Fibroblast of villous mesenchyme (primary cell): ENCODE results near the gene VSTM2L. TPM values are rescaled to one million over a fixed set of nuclear protein-coding genes. Genes with fewer than 3 reads are reported as not detected.

ENCODE experiments used
- DNase-seq: peaks from one replicate; pipeline ENCODE4 v3.0.0-alpha.2; 2010; ENCODE audit warnings: low read depth
- H3K4me3 ChIP-seq: 2 replicates; pipeline ENCODE4 v1.5.1; 2011; ENCODE audit warnings: low read depth, mild to moderate bottlenecking, low read length
- total RNA-seq: library from RNA; depleted of rRNA; stranded (reverse); fragments of >200 nt; gene quantifications from 2 replicates; pipeline ENCODE4 v1.2.3, GENCODE V29; 2012
- TF ChIP-seq, protein P1 (sequence below): IDR thresholded peaks from 2 replicates; pipeline ENCODE4 v1.5.1; 2012; ENCODE audit warnings: low read depth, mild to moderate bottlenecking, low read length; ENCODE audit not compliant: insufficient read depth

The VSTM2L gene
- total RNA-seq, 1 donor, result 1.3 TPM

- TF ChIP-seq, protein P1, sequence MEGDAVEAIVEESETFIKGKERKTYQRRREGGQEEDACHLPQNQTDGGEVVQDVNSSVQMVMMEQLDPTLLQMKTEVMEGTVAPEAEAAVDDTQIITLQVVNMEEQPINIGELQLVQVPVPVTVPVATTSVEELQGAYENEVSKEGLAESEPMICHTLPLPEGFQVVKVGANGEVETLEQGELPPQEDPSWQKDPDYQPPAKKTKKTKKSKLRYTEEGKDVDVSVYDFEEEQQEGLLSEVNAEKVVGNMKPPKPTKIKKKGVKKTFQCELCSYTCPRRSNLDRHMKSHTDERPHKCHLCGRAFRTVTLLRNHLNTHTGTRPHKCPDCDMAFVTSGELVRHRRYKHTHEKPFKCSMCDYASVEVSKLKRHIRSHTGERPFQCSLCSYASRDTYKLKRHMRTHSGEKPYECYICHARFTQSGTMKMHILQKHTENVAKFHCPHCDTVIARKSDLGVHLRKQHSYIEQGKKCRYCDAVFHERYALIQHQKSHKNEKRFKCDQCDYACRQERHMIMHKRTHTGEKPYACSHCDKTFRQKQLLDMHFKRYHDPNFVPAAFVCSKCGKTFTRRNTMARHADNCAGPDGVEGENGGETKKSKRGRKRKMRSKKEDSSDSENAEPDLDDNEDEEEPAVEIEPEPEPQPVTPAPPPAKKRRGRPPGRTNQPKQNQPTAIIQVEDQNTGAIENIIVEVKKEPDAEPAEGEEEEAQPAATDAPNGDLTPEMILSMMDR, result no peak
- DNase-seq, result no peak
- no peak overlapping the region for H3K4me3 ChIP-seq
Observed at GRCh38 chr20:37947943-37948342, 45.0 kb downstream of the VSTM2L start.

GRCh38 chr20:37948956-37949355 is 46.0 kb downstream of the VSTM2L start:
- no peak overlapping the region for H3K4me3 ChIP-seq
- no peak for DNase-seq
- TF ChIP-seq, protein P1, result no peak

GRCh38 chr20:37954190-37954589 is 51.3 kb downstream of the VSTM2L start:
- TF ChIP-seq, protein P1, result no peak
- no peak for DNase-seq
- H3K4me3 ChIP-seq, result no peak overlapping the region

GRCh38 chr20:37954626-37955025 is 51.7 kb downstream of the VSTM2L start:
- no peak for DNase-seq
- TF ChIP-seq, protein P1, result no peak
- no peak overlapping the region for H3K4me3 ChIP-seq

DNA sequence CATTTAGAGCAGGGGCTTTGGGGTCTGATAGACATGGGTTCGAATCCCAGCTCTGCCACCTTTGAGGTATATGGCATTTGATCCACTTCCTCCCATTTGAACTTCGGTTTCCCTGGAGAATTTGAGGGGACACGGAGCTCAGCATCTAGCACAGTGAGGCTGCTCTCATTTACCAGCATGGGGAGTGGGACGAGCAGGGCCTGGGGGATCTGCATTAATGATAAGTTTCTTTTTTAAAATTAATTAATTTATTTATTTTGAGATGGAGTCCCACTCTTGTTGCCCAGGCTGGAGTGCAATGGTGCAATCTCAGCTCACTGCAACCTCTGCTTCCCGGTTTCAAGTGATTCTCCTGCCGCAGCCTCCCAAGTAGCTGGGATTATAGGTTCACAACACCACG is 52.6 kb downstream of the VSTM2L start:
- no peak for DNase-seq
- TF ChIP-seq, protein P1, result no peak
- no peak overlapping the region for H3K4me3 ChIP-seq

DNA sequence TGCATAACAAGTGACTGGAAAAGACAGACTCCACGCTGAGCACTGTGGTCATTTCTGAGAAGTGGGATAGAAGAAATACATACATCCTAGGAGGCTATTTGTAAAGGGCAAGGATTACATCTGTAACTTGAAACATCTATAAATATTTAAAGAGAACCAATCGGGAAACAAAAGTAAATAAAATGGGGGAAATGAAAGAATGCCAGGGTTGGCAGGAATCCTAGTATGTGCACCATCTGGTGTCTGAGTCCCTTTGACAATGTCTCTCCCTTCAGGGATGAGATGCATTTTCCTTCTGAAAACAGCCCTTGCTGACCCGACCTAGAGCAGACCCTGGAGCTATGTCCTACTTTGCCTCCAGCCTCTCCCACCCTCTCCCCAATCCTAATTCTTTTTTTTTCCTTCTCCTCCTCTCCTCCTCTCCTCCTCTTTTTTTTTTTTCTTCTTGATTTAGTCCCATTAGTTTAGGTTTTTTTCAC is 53.2 kb downstream of the VSTM2L start:
- TF ChIP-seq, protein P1, result no peak
- no peak for DNase-seq
- H3K4me3 ChIP-seq, result no peak overlapping the region

- no peak overlapping the region for H3K4me3 ChIP-seq
- TF ChIP-seq, protein P1, result no peak
- no peak for DNase-seq
Observed at GRCh38 chr20:37958856-37959520, 56.1 kb downstream of the VSTM2L start.
